ENCODE measurements around the gene RHOH.

Gene RHOH, protein sequence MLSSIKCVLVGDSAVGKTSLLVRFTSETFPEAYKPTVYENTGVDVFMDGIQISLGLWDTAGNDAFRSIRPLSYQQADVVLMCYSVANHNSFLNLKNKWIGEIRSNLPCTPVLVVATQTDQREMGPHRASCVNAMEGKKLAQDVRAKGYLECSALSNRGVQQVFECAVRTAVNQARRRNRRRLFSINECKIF

DNA sequence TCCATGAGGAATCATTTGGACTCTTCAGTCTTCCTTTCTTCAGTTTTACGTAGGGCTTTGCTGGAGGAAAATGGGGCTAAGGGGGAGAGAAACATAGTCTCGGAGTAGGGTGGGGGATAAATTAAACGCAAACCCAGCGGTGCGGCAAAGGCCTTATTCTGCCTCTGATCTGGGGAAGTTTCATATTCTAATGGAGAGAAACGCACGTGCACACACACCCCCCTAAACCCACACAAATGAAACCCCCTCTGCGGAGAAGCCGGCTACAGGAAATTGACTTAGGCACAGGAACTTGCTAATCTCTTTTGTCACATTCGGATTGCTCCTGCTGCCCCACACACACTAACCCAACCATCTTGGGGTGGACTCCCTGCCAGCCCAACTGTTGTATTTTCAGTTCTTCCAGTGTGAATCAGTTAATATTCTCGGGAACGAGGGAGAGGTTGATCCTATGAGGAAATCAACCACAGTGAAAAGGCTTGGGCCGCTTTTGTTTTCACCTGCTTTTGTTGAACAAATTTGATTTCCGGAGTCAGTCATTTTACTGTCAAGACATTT lies at the start of gene RHOH:
TSS of gene RHOH (plus strand) at position 308 of the 558 bp plus-strand sequence. CDS start 46,356 bp downstream, outside the sequence.
- TF ChIP-seq GATA3 (IDR thresholded peaks at IDR 0.05; ENCODE audit: low read depth, low read length) (no peak), GATA2 (IDR thresholded peaks at IDR 0.05; ENCODE audit: low read depth, low read length) (no peak)

DNA sequence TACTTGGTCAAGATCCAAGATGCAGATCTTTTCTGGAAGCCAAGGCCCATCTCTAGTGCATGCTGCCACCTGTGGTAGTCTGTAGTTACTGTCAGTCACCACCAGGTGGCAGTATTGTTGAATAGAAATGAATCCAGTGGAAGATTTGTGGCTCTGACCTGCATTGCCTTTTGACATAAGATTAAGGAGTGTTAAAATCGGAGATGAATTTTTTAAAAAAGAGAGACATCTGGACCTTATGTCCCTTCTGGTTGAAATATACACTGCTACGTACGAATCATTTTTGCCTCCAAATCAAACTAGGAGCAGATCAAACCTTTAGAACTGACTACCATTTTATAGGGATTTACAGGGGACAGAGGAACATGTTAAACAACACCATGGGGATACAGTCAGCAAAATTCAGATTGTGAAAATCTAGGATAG lies 46.9 kb upstream of the RHOH start:
- TF ChIP-seq GATA3 (IDR thresholded peaks at IDR 0.05; ENCODE audit: low read depth, low read length) (no peak), GATA2 (IDR thresholded peaks at IDR 0.05; ENCODE audit: low read depth, low read length) (no peak)

DNA sequence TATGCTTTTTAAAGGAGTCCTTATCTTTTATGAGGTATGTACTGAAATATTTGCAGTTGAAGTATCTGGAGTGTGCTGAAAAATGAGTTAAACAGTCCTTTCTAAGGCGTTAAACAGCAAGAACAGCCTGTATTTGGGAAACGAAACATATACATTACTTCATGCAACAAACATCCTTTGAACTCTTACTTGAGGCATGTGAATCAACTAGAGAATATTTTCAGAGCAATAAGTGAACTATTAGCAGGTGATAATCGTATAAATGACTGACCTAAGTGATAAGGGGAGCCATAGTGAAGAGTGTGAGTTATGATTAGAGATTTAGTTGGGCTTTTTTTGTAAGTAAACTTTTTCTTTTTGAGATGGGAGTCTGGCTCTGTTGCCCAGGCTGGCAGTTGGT lies 45.9 kb upstream of the RHOH start:
- TF ChIP-seq GATA2 (IDR thresholded peaks at IDR 0.05; ENCODE audit: low read depth, low read length) (no peak), GATA3 (IDR thresholded peaks at IDR 0.05; ENCODE audit: low read depth, low read length) (no peak)

DNA sequence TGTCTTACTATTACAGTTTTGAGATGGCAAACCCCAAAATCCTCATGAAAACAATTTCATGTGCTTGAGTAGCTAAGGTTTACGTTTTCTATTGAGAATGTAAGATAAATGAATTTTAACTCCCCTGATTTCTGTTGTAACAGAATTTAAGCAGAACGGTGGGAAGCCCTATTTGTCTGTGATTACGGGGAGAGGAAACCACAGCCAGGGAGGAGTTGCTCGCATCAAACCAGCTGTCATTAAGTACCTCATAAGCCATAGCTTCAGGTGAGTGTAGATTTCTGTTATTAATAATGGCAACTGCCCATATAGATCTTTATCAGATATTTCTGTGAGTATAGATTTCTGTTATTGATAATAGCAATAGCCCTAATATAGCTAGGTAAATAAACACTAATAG lies 44.2 kb upstream of the RHOH start:
- TF ChIP-seq GATA3 (IDR thresholded peaks at IDR 0.05; ENCODE audit: low read depth, low read length) (no peak), GATA2 (IDR thresholded peaks at IDR 0.05; ENCODE audit: low read depth, low read length) (no peak)

DNA sequence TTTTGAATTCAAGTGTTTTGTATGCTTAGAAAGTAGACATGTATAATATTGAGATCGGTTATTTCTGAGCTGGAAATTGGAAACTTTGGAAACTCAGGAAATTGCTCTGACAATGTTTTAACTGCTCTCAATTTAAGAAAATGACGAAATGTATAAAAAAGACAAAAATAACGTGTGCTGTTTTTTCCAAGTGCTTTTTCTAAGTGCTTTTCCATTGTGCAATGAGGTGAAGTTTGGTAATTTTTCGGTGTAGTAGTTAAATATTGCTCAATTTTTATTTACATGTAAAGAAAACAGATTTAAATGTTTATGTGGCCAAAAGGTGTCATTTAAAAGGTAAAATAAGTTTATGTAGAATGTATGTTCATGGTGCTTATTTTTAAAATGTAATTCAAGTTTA lies 39.4 kb upstream of the RHOH start:
- TF ChIP-seq GATA2 (IDR thresholded peaks at IDR 0.05; ENCODE audit: low read depth, low read length) (no peak), GATA3 (IDR thresholded peaks at IDR 0.05; ENCODE audit: low read depth, low read length) (no peak)

DNA sequence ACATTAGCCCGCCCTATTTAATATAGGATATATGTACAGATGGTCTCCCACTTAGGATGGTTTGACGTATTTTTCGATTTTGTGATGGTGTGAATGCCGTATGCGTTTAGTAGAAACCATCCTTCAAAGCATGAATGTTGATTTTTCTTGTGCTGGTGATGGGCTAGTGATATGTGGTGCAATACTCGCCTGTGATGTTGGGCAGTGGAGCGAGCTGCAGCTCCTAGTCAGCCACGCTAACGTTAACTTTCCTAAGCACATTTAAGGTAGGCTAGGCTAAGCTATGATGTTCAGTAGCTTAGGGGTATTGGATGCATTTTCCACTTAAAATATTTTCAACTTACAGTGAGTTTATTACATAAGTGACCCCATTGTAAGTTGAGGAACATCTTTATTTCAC lies 36.6 kb upstream of the RHOH start:
- TF ChIP-seq GATA3 (IDR thresholded peaks at IDR 0.05; ENCODE audit: low read depth, low read length) (no peak), GATA2 (IDR thresholded peaks at IDR 0.05; ENCODE audit: low read depth, low read length) (no peak)

DNA sequence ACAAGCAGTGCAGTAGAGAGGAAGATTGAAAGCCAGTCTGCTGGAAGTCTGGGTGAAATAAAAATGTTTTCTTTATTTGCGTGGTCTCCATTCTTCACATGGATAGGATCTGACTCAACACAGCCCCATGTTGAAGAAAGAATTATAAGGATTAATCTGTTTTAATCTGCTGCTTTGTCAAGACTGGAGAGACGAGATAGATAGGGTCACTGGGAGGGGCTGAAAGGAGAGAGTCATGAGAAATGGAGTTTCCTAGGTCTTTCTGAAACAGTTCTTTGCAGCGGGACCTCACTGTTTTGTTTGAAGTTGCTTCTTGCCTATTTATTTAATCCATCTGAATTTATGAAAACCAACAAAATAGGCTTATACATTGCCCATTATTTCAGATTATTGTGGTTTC lies 32.4 kb upstream of the RHOH start:
- TF ChIP-seq GATA2 (IDR thresholded peaks at IDR 0.05; ENCODE audit: low read depth, low read length) (no peak), GATA3 (IDR thresholded peaks at IDR 0.05; ENCODE audit: low read depth, low read length) (no peak)

DNA sequence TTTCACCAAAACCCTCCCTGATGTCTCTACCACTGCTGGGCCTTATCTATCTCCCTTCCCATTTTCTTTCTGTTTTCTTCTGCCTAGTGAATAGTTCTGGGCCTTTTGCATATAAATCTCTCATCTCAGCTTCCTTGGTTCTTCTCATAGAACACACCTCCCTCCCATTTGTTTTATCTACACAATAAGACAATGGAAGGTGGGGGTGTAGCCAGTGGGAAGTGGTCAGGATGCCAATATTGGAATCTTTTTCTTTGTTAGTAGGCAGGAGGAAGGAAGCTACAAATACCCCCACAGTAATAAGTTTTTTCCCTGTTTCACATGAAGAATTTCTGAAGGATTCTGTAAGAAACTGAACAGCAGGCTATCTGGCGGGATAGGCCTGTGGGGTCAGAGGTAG lies 30.9 kb upstream of the RHOH start:
- TF ChIP-seq GATA3 (IDR thresholded peaks at IDR 0.05; ENCODE audit: low read depth, low read length) (no peak), GATA2 (IDR thresholded peaks at IDR 0.05; ENCODE audit: low read depth, low read length) (no peak)

DNA sequence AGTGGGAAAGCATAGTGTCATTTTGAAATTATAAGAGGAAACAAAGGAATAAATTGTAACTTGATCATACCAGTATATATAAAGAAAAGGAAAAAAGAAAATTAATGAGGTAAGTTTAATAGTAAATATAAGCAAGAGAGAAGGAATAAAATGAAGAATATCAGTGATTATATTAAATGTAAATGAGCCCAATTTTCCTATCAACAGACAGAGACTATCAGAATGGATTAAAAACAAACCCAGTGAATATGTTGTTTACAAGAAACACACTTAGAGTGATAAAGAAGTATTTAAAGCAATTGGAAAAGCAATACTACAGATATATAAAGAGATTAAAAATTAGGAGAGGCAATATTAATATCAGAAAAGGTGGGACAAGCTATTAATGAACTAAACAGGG lies 28.8 kb upstream of the RHOH start:
- TF ChIP-seq GATA3 (IDR thresholded peaks at IDR 0.05; ENCODE audit: low read depth, low read length), result no peak

DNA sequence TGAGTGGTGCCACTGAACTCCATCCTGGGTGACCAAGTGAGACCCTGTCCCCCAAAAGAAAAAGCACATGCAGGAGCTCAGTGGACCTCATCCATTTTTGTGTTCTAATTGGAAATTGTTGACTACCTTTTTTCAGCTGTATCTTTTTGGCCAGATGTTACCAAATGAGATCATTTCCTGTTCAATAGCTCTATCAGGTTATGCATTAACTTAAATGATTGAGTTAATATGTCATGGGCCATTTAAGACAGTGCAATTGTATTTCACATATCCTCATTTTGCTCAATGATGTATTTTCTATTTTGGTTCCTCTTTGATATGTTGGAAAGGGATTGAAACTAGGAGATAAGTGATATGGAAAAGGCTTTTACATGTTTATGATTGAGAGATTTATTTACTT lies 26.2 kb upstream of the RHOH start:
- no peak for TF ChIP-seq GATA2 (IDR thresholded peaks at IDR 0.05; ENCODE audit: low read depth, low read length)
- TF ChIP-seq GATA3 (IDR thresholded peaks at IDR 0.05; ENCODE audit: low read depth, low read length), result no peak

DNA sequence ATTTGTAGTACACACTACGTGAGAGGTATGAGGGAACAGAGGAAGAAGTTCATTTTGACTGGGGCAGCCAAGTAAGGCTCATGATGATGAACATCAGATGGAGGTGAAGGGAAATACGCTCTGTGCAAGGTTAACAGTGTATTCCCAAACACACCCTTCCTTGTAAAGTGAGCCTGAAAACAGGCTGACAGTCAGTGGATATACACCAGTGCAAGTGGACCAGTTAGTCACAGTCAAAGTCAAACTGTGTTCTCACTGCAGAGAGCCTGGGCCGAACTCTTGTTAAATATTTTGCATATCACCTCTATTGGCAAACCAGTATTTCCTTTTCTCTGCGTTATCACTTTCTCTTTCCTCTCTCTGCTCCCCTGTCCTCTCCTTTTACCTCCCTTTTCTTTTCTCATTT lies 23.4 kb upstream of the RHOH start:
- TF ChIP-seq GATA3 (IDR thresholded peaks at IDR 0.05; ENCODE audit: low read depth, low read length) (no peak), GATA2 (IDR thresholded peaks at IDR 0.05; ENCODE audit: low read depth, low read length) (no peak)

DNA sequence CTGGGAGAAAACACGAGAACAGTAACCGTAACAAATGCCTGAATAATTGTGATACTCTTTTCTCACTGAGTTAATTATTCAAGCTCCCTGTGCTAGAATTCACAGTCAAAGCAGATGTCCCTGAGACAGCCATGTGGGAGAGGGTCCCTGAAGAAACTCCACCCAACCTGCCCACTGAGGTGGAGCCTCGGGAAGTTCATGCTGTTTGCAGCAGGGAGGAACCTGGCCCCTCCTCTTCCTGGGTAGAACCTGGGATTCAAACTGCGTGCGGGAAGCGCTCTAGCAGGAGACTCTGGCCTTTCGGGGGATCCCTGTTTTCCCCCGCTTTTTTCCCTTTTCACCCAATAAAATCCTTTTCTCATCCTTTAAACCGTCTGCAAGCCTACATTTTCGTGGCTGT lies 20.2 kb upstream of the RHOH start:
- no peak for TF ChIP-seq GATA2 (IDR thresholded peaks at IDR 0.05; ENCODE audit: low read depth, low read length)
- TF ChIP-seq GATA3 (IDR thresholded peaks at IDR 0.05; ENCODE audit: low read depth, low read length), result no peak

DNA sequence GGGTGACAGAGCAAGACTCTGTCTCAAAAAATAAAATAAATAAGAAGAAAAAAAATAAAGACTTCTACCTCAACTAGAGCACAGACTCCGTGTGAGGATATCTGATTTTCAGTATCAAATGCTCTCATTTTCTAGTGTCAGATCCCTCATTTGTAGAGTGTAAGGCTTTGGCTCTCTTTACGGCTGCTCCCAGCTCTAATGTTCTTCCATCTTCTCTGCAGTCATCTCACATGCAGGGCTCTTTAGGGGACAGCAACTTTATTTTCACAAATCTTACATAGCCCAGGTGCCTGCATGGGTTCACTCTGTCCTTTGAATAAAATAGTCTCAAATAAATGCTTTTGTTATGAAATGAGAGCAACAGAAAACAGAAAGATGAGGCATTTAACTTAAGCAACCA lies 19.2 kb upstream of the RHOH start:
- TF ChIP-seq GATA3 (IDR thresholded peaks at IDR 0.05; ENCODE audit: low read depth, low read length) (no peak), GATA2 (IDR thresholded peaks at IDR 0.05; ENCODE audit: low read depth, low read length) (no peak)

DNA sequence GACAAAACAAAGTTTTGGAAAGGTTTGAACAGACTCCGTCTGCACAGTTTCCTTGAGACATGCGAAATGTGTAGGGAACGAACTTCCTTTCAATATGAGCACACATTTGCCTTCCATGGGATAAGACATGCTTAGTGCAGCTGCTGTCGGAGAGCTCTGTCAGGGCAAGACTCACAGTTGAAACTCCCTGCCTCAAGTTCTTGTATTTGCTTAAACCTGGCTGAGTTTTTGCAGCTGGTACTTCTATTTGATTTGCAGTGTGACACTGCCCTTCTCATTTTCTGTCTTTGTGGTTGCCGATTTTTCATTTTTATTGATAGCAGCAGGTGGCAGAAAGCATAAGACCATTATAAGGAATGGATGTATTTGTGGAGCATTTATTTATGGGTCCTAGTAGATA lies 18.2 kb upstream of the RHOH start:
- no peak for TF ChIP-seq GATA2 (IDR thresholded peaks at IDR 0.05; ENCODE audit: low read depth, low read length)
- no peak for TF ChIP-seq GATA3 (IDR thresholded peaks at IDR 0.05; ENCODE audit: low read depth, low read length)

DNA sequence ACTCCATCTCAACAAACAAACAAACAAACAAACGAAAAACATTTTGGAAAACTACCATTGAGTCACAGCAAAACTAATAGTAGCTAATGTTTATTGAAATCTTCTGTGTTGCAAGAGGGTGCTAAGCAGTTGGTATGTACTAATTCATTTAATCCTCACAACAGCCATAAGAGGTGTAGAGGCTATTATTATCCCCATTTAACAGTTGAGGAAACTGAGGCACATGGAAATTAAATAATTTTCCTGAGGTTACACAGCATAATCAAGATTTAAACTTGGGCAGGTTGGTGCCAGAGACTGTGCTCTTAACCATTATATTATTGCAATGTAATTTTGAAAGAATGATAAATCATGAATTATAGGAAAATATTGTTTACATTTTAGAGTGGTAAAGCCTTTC lies 17.5 kb upstream of the RHOH start:
- TF ChIP-seq GATA2 (IDR thresholded peaks at IDR 0.05; ENCODE audit: low read depth, low read length), result no peak
- no peak for TF ChIP-seq GATA3 (IDR thresholded peaks at IDR 0.05; ENCODE audit: low read depth, low read length)

DNA sequence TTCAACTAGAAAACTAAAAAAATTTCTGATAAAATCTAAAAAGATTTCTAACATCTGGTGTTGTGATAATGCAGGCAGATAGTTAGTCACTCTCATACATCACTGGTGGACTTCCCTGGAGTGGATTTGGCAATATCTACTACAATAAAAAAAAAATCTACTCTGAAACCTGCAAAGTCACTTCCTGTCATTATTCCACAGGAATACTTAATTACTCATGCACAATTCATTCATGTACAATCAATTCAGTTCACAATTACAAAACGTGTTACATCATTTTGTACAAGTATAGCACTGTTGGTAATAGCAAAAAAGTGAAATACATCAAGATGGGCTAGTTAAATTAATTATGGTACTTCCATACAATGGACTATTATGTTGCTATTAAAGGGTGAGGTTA lies 16.5 kb upstream of the RHOH start:
- TF ChIP-seq GATA2 (IDR thresholded peaks at IDR 0.05; ENCODE audit: low read depth, low read length), result no peak
